PFSK-1 (cell line): ENCODE data around the gene ANXA3.

Experiments
- POLR2AphosphoS5 ChIP-seq: IDR thresholded peaks from 2 replicates; pipeline ENCODE4 v1.6.1; 2012; ENCODE audit warnings: low read depth, mild to moderate bottlenecking, control low read depth, low read length, moderate library complexity
- TF ChIP-seq, protein P1 (sequence below), 2 experiments: IDR thresholded peaks; 2 replicates each; pipeline versions ENCODE4 v1.6.1 to v1.8.0; 2011 to 2012; ENCODE audit warnings: low read depth in 2 of 2, low read length in 2 of 2, control low read depth in 1 of 2, inconsistent platforms in 1 of 2, mild to moderate bottlenecking in 1 of 2, moderate library complexity in 1 of 2; ENCODE audit not compliant: insufficient read depth in 1 of 2

DNA sequence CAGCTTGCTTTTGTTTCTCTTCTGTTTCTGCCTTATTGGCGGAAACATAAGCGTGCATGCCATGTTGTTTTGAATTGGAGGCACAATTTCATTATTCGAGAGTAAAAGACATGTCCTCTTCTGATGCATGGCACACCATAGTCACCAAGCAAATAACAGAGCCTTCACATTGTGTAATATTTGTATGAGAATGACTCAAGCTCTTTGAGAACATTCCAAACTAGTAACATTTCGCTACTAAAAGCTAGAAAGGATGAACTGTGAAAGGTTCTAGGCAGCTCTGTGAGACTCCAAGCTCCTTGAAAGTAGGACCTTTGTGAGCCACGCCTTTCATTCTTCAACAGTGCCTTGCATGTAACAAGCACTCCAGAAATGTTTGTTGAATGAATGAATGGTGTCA, 9.2 kb upstream of the ANXA3 start:
- TF ChIP-seq POLR2AphosphoS5: no peak
- TF ChIP-seq, protein P1, sequence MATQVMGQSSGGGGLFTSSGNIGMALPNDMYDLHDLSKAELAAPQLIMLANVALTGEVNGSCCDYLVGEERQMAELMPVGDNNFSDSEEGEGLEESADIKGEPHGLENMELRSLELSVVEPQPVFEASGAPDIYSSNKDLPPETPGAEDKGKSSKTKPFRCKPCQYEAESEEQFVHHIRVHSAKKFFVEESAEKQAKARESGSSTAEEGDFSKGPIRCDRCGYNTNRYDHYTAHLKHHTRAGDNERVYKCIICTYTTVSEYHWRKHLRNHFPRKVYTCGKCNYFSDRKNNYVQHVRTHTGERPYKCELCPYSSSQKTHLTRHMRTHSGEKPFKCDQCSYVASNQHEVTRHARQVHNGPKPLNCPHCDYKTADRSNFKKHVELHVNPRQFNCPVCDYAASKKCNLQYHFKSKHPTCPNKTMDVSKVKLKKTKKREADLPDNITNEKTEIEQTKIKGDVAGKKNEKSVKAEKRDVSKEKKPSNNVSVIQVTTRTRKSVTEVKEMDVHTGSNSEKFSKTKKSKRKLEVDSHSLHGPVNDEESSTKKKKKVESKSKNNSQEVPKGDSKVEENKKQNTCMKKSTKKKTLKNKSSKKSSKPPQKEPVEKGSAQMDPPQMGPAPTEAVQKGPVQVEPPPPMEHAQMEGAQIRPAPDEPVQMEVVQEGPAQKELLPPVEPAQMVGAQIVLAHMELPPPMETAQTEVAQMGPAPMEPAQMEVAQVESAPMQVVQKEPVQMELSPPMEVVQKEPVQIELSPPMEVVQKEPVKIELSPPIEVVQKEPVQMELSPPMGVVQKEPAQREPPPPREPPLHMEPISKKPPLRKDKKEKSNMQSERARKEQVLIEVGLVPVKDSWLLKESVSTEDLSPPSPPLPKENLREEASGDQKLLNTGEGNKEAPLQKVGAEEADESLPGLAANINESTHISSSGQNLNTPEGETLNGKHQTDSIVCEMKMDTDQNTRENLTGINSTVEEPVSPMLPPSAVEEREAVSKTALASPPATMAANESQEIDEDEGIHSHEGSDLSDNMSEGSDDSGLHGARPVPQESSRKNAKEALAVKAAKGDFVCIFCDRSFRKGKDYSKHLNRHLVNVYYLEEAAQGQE (IDR thresholded peaks at IDR 0.05; ENCODE audit: insufficient read depth in 1 of 2, low read depth in 2 of 2, low read length in 2 of 2): no peak
